HG02642 (cell line): ENCODE data around the gene SUCLG2.

Experiments
- ATAC-seq: cut with Tn5 transposase; IDR thresholded peaks from one replicate; pipeline ENCODE4 v1.9.1; 2021; ENCODE audit warnings: mild to moderate bottlenecking; ENCODE audit not compliant: unreplicated experiment, poor library complexity

Gene SUCLG2

DNA sequence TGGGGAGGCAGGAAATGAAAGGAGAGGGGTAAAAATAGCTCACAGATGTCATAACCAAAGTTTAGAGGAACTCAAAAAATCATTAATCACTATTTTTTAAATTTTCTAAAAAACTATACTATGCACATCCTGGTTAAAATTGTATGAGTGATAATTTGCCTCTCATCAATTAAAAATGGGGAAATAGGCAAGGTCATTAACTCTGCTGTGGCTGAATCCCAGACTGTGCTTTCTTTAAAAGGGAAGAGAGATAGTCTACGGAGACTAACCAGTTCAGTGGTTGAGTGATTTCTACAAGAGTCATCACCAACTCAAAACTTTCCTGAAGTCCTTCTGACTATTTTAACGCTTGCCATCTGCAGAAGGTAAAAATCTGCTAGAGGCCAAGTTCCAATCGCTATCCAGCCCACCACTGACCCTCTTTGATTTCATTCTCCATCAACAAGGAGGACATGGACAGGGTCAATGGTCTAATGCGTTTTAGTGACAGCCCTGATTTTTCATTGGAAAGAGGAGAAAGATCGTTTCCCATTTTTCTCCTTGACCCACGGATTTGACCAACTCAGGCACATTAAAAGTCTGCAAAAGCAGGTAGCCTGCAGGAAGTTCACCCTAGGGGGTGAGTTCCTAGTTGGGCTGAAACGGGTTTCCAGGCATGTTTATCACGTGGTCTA is 850 bp downstream of the SUCLG2 start:
- ATAC-seq: peak; percentile 26

DNA sequence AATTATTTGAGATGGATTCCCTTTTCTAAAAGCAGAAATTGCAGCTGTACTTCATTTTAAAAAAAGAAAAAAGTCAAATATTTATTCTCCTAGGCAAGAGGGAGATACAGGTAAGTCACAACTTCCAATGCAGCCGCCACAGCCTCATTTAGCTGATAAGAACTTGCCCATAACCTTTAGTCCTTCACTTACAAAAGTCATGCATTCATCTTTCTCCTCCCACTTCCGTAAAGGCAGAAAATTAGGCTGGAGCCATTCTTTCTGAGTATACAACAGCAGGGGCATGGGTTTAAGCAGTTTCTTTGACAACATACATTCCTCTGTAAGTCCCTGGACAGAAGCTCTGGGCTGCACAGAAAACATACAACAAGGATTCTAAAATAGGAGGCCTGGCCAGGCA is 4.3 kb downstream of the SUCLG2 start:
- ATAC-seq: no peak

- no peak for ATAC-seq
These were observed 4.7 kb downstream of the SUCLG2 start for GRCh38 chr3:67649681-67650080.

- ATAC-seq: no peak
These were observed 5.7 kb downstream of the SUCLG2 start for GRCh38 chr3:67648701-67649100.

DNA sequence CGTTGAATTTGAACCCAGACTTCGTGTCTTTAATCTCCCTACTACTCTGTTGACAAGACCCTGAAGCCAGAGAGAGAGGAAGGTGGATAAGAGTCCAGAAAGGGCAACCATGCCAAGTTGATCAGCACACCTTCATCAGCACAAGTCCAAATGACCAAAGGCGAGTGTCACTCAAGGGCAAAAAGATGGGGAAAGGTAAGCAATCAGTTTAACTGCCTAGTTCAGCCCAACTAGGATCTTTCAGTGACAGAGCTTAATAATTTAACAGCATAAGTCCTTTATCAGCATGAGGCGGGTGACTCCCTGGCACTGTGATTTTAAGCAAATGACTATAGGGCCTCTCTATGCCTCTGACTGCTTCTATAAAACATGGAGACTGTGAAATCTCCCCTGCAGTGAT is 6.2 kb downstream of the SUCLG2 start:
- no peak for ATAC-seq

DNA sequence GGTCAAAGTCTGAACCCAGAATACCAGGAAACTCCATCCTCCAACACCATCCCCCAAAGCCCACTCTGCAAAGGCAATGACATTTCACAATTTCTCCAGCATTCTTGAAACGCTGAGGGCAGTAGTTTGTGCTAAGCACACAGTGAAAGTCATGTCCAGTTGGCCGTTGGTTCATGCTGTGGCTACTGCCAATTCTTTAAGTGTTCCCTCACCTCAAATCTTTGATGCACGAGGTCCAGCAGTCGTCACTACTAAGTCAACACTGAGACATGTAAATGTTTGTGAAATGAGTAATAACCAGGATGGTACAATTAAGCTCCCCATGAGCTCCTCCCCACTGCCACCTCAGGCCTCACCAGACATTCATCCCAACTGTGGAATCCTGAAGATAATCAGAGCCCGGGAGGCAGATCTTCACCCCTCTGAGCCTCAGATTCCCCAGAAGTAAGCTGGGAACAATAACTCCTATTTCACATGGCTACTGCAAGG is 7.0 kb downstream of the SUCLG2 start:
- ATAC-seq: no peak

- no peak for ATAC-seq
These were observed 7.7 kb downstream of the SUCLG2 start for GRCh38 chr3:67646586-67647234.

DNA sequence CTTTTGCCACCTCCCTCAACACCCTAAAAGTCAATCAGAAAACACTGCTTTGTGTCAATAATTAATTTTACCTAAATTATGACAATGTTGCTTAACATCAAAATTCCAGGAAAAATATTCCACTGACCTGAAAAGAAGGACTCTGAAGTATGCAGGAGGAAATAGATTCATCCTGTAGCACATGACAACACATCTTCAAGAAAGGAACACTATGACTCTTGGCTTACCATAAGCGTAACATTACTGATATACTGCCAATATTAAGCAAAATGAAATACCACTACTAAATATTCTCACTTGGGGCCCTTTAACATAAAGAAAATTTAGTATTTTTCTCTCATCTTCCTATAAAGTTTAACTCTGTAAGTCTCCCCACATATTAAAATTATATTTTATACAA is 9.6 kb downstream of the SUCLG2 start:
- ATAC-seq: no peak

GRCh38 chr3:67642734-67643133 is 11.7 kb downstream of the SUCLG2 start:
- ATAC-seq: no peak

DNA sequence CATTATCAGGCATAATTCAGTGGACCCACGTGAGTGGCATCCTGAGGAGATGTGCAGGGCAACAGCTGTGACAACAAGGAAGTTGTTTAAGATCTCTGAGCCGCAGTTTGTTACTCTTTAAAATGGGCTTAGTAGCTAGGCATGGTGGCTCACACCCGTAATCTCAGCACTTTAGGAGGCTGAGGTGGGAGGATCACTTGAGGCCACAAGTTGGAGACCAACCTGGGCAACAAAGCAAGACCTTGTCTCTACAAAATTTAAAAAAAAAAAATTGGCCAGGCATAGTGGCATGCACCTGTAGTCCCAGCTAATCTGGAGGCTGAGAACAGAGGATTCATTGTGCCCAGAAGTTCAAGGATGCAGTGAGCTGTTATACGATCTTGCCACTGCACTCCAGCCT is 12.2 kb downstream of the SUCLG2 start:
- no peak for ATAC-seq

- ATAC-seq: no peak
These were observed 13.0 kb downstream of the SUCLG2 start for GRCh38 chr3:67641451-67641850.

GRCh38 chr3:67640023-67640660 is 14.3 kb downstream of the SUCLG2 start:
- ATAC-seq: no peak

DNA sequence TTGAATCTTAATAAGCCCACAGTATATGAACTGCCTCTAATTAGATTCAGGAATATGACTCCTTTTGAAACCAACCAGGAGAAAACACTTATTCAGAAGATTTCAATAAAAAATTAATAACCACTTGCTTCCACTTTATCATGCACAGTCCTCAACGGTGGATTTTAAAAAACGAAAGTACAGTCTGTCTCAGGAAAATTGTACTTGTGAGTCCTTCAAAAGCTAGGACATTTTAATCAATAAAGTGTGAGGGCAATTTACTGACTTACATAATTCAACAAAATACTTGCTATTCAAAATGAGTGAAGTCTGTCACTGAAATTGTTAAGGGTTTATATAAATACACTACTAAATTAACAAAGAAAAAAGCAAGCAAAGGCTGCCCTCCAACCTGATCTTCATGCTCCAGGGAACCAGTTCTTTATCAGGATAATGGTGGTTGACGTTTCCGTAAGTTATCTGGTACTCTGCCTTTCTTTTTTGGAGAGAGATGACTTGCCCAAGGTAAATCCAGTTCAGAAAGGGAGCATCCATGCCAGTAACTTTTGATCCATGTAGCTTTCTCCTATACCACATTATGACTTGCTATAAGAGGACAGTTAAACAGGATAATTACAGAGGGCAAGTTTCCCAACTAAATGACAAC is 17.0 kb downstream of the SUCLG2 start:
- ATAC-seq: no peak

- no peak for ATAC-seq
These were observed 18.6 kb downstream of the SUCLG2 start for GRCh38 chr3:67635806-67636205.

- no peak for ATAC-seq
These were observed 19.2 kb downstream of the SUCLG2 start for GRCh38 chr3:67635257-67635656.

DNA sequence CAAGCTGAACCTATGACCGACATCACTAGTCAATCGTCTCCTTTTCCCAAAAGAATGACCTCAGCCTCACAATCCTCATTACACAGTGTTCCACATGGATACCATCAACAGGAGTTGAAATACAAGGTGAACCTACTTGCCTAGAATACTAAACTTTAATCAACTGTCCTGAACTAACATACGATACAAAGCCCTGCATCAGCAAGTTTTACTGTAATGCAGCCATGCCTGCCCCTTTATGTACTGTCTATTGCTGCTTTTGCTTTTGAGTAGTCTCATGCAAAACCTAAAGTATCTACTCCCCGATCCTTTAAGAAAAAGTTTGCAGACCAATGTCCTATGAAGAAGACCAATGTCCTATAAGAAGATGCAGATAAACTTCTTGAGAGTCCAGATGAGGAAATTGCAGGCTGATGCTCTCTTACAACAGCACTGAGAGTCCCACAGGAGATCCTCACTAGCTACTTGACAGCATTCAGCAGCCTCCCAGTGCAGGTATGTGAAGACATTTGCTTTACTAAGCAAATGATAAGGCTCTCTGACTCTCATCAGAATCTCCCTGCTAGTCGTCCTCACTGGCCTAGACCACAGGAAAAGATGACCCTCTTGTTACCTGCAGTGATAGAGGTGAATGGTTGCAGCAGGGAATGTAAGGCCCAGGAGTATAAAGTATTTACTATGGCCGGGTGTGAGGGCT is 23.6 kb downstream of the SUCLG2 start:
- no peak for ATAC-seq

- no peak for ATAC-seq
These were observed 29.7 kb downstream of the SUCLG2 start for GRCh38 chr3:67624687-67625086.

DNA sequence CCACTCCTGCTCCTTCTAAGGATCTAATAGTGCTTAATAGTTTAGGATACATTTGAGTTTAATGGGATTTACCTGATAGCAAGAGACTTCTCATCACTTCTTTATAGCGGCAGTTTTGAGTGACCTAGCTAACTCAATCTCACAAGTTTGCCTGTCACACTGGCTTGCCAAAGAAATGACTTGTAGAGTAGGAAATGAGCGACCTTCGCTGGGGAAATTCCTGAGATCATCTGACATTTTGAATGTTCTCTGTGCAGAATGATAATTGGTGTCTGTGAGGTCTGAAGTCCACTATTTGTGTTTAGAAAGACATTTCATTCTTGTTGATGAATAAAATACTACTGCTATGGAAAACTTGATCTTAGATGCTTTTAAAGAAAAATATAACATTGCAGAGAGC is 30.3 kb downstream of the SUCLG2 start:
- ATAC-seq: no peak

GRCh38 chr3:67622652-67623051 is 31.8 kb downstream of the SUCLG2 start:
- ATAC-seq: no peak

DNA sequence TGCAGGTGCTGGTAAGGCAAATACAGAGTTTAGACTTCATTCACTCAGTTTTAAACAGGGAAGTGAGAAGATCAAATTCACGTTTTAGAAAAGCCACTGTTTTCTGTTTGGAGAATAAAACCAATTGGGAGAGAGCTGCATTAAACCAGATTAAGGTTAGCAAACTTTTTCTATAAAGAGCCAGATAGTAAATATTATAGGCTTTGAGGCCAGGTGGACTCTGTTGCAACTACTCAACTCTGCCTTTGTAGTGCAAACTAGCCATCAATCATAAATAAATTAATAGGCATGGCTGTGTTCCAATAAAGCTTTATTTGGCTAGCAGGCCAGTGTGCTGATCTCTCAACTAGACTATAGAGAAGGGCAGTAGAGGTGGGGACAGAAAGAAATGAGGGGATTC is 33.5 kb downstream of the SUCLG2 start:
- no peak for ATAC-seq

DNA sequence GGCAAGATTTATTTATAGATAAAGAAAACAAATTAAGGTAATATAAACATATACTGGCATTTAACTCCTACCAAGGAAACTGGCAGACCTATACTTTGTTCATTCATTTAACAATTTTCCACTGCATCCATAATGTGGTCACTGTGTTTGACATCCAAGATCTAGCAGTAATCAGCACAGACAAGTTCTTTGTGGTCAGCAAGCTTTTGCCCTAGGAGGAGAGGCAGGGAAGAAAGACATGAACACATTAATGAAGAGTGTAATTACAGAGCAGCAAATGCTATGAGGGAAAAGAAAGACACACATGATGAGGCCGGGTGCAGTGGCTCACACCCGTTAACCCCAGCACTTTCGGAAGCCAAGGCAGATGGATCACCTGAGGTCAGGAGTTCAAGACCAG is 34.4 kb downstream of the SUCLG2 start:
- ATAC-seq: no peak
